ENCODE measurements around the gene LRMDA.

Gene LRMDA

DNA sequence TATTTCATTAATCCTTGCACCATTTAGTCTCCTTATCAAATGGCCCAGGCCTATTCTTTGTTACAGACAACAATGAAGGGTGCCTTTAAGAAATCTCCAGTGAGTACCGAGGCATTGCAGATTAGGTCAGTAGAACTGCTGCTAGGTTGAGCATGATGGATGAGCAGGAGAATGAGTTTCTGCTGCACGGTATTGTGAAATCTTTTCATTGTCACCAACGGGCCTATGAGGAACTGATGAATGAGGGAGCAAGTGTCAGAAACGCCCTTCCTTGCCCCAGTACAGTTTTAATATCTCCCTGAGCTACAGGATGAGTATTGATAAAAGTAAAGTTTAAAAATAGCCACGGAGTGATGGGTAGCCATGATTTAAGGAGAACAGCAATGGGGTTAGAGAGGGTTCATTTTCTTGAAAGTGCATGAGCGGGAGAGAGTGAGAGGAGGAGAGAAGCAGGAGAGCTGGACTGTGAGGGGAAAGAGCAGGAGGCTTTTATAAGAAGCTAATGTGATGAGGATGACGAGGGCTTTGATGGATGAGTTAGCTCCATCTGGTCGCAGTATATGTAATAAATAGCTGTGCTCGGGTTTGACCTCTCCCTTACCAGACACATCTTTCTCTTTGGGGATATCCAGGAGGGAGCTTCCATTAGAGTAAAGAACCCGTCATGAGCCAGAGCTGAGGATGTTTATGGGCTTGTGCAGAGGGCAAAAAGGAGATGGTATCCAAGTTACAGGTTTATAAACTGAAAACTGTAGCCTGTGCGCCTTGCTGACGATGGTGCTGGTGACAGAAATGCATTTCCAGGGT lies 526.1 kb downstream of the LRMDA start:
- DNase-seq (ENCODE audit: low read depth) = no peak

DNA sequence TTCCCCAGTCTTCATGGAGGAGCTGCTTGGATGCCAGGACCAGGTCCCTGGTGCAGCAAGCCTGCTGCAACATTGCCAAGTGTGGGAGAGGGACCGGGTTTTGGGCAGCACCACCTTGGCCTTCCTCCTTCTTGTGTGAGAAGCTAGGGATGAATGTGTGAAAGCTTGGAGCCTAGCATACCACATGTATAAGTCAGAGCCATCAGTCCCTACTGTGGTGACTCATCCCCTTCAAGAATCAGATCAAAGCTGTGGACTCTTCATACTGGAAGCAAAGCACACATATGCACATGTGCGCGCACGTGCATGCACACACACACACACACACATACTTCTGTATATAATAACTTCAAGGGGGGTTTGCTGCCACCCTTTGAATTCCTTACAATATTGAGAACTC lies 527.8 kb downstream of the LRMDA start:
- DNase-seq (ENCODE audit: low read depth) = no peak

DNA sequence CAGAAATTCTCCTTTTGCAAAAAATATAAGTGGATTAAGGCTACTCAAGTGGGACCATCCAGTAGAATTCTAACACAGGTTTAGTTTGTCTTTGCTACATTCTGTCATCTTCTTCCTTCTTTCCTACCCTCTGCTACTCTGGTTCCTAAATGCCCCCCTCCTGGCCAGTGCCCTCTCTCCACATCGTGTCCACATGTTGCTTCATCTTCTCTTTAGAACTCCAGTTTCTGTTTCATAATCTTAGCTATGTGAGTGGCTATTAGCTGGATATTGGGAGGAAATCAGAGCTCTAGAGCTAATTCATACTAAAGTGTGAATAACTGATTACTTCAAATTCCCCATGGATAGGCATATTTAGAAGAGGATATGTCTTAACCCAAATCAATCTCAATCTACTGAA lies 528.5 kb downstream of the LRMDA start:
- DNase-seq (ENCODE audit: low read depth) = no peak

DNA sequence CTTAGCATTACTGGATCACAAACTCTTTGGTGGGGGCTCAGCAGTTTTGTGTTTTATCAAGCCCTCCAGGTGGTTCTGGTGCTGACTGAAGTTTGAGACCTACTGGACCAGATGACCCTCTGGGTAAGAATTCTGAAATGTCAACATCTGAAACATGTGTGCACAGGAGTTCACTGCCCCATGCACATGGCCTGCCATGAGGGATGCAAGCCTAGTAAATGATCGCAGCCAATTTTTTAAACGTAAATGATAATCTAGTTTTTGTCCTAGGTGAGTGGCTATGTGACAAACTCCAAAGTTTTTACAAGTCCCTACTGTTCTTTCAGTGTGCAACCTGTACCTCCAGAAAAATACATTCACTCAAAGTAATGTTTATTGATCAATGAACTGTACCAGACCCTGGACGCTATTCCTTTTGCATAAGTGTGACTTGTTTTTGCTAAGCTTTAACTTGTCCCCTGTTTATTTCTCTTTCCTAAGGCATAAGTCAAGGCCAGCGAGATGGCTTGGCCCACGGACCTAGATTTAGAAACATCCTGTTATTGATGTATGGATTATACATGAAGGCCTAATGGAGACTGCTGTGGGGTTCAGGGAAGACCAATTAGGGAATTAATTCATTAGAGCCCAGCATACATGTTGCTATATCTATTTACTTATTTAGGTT lies 531.1 kb downstream of the LRMDA start:
- DNase-seq (ENCODE audit: low read depth) = no peak

DNA sequence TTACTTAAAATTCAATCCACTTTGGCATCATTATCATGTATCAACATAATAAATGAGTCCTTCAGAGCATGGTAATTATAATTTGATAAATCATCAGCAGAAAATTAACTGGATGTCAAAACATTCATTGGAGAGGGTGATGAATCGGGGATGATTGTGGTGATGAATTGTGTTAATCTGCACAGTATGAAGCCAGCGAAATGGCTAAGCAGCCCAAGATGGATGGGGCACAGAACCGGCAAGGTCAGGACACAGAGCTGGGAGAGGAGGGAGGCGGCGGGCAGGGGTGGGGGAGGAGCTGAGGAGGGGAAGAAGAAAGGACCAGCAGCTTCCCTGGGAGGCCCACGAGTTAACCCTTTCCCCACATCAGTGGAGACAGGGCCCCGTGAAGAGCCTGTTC lies 536.1 kb downstream of the LRMDA start:
- DNase-seq (ENCODE audit: low read depth) = no peak

DNA sequence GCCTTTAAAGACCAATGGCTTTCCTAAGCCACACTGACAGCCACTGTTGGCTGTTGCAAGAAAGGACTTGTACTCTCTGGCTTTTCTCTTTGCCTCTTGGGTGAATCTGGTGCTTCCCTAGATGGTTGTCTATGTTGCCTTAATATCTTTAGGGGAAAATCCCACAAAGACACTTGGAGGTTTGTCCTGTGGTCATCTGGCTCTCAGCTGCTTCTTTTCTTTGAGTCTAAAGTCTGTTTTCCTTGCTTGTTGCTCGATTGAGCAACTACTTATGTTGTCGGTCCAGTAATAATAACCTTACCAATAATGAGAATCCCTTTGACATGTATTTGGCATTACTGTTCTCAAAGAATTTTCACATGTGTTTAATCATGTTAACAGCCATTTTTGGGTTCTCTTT lies 537.6 kb downstream of the LRMDA start:
- no peak for DNase-seq (ENCODE audit: low read depth)

DNA sequence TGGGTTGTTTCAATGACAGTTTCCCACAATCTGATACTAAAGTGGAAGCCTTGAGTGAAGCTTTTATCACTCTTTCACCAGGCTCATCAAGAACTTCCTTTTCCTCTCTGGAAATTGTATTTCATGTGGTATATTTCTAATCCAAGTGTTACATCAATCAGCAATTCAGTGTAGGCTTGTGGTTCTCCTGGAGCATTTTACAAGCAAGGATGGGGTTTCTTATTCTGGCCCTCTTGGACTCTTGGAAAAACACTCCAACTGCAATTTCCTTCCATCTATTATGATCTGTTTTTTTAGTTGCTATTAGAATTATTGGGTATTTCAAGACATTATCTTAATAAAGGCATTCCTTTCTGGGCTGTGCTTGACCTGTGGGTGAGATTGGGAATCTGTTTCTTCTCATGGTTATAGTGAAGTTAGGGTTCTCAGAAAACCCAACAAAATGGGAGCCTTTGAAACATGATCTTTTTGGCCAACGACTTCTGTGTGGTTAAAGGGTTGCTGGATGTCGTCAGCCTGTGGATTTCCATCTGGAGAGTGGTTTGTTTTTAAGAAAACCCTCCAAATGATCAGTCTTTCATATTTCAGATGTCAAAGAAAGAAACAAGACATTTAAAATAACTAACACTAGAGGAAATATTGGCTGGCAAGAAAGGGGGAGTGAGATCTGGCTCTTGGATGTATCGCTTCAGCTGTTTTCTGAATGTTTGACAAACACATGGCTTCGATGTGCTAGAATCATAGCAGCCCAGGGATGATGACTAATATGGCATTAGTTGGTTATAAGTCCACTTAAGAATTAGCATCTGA lies 540.2 kb downstream of the LRMDA start:
- no peak for DNase-seq (ENCODE audit: low read depth)

DNA sequence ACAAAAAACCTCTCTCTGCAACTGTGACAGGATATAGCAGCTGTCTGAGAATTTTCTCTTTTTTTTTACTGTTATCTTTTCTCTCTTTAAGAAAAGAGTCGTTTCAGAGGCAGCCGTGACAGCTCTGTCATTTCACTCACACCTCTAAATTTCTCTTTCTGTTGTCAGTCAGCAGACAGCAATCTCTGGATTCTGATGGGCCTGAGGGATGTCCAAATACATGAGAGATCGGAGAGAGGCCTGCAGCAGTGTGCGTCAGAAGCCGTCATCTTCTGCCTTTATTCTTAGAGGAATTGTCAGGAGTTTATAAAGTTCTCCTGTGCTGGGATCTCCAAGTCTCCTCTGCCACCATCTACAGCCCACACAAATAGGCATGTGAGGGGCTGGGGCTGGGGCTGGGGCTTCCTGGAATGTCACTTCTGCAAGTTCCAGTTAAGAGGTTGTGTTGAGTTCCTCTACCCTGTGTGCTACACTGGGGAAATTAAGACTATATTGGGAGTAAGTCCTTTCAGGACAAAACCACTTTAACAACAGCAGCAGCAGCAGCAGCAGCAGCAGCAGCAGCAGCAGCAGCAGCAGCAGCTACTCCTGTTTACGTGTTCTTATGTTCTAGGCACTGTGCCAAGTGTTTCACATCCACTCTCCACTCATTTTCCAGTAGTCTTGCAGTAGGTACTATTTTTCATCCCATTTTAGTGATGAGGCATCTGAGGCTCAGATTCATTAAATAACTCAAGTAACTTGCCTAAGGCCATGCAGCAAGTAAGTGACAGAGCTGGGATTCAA lies 541.3 kb downstream of the LRMDA start:
- no peak for DNase-seq (ENCODE audit: low read depth)

DNA sequence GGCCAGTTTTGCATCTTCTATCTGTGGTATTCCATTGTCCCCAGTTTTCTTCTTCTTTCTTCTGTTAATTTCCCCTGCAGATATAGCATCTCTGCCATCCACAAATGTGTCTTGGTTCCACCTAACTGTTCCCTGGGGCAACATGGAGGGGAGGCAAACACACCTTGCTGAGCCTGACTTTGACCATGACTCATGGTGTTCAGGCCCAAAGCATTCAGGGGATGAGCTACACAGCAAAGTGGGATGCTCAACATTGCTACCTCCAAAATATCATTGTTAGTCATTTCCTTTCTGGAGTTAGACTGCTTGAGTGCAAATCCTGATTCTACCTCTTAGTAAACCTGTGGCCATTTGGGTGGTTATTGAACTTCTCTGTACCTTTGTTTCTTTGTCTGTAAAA lies 542.7 kb downstream of the LRMDA start:
- DNase-seq (ENCODE audit: low read depth) = no peak

GRCh38 chr10:75976681-75977080 lies 545.3 kb downstream of the LRMDA start:
- DNase-seq (ENCODE audit: low read depth) = no peak

DNA sequence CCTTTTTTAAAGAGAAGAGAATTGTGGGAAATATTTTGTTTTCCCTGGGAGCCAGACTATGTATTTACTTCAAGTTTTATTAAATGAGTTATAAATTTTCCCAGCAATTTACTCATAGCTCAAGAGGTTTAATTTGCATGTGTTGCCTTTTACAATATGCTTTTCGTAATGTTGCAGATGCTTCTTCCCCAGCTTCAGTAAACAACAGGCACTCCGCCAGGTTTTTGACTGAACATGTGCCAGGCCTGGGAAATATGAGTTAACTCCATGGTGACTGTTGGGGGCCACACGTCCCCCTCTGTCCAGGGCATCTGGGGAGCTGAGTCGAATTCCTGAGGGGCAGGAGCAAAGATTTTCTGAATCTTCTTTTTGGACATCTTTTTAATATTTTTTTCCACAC lies 545.7 kb downstream of the LRMDA start:
- no peak for DNase-seq (ENCODE audit: low read depth)

DNA sequence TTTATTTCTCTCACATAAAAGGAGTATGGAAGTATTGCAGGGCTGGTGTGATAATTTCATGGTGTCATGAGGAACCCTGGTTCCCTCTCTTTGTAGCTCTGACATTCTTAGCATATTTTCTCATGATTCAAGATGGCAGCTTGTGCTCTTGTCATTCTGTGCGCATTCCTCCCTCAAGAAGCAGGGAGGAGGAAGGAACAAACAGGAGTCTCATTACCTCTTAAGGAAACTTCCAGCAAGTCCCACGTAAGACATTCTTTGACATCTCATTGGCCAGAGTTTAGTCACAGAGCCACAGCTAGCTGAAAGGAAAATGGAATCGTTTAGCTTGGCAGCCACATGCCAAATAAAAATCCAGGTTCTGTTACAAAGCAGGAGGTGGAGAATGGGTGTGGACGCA lies 546.8 kb downstream of the LRMDA start:
- DNase-seq (ENCODE audit: low read depth) = no peak

GRCh38 chr10:75980419-75981002 lies 549.1 kb downstream of the LRMDA start:
- no peak for DNase-seq (ENCODE audit: low read depth)

GRCh38 chr10:75982611-75983369 lies 551.4 kb downstream of the LRMDA start:
- DNase-seq (ENCODE audit: low read depth) = no peak

GRCh38 chr10:75984067-75984466 lies 552.6 kb downstream of the LRMDA start:
- DNase-seq (ENCODE audit: low read depth) = no peak

GRCh38 chr10:75987616-75988015 lies 556.2 kb downstream of the LRMDA start:
- DNase-seq (ENCODE audit: low read depth) = no peak

DNA sequence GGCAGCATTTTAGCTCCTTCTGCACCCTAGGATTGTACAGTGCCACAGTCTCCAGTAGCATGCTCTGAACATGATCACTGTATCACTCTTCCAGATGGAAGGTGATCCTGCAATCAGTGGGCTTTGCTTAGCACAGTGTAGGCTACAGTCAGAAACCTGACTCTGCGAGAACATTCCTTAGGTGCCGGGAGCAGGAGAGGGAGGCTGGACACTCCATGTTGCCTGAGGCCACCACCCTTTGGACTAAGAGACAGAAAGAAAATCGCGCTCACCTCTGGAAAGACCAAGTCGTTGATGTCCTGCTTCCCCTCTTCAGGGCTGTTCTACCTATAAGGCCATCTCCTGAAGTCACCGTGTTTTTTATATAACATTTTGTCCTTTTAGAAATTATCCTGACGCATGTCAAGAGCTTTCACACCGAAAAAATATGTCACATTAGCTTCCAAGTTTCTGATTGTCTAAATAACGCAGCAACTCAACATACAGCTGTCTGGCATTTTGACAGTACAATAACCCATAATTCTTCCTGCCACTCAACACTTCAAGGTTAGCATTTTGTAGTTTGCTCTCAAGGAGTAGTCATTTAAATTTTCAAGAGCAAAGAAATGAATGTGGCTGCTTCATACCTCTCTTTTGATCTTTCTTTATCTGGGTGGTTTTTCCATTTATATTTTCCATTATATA lies 563.1 kb downstream of the LRMDA start:
- no peak for DNase-seq (ENCODE audit: low read depth)

DNA sequence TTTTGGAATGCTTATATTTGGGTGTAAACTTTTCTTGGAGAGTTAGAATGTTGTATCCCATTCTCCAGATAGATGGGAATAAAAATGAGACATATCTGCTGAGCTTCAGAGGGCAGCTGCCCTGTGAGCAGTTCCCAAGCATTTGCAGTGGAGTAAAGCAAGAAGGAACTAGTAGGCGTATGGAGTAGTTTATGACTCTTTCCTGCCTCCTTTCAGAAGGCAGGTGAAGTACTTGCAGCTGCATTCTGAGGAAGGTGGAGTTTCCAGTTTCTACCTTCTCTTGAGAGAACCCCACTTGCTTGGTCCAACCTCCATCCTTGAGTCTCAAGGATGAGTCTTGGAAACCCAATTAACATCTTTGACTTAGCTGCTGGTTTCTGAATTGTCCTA lies 563.6 kb downstream of the LRMDA start:
- DNase-seq (ENCODE audit: low read depth) = no peak

DNA sequence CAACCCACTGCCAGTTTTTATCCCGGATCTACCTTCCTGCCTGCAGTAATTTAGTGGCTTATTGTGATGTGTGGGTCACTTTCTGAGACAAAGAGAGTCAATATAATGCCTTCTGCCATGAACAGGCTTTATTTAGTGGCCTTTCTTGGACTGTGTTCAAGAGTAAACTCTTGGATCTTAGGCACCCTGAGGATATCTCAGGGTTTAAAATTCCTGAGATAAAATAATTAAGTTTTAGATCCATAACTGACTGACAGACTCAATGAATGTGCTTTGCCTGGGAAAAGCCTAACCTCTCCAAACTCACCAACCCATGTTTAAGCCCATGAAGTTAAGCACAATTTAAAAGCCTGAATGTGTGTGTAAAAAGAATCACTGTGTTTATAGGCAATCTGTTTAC lies 564.3 kb downstream of the LRMDA start:
- no peak for DNase-seq (ENCODE audit: low read depth)

DNA sequence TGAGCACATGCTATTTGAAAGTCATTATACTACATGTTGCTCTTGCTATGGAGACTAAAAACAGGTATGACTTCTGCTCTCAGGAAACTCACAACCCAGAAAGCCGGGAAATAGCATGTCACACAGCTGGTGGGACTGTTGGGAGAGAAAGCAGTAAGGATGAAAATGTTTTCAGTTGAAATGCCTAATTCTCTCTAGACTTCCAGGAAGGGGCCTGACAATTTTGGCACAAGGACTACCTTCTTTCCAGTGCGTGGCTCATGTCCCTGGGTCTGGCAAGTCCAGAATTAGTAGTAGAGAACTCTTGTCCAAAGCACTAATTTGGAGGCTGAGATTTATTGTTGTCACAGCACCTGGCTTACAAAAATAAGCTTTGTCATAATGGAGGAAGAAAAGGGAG lies 567.6 kb downstream of the LRMDA start:
- no peak for DNase-seq (ENCODE audit: low read depth)

All from stimulated activated CD8-positive, alpha-beta memory T cell treated with anti-CD3 and anti-CD28 coated beads, Interleukin-7, amount 100 ng/mL, for 24 hours (primary cell).